ENCODE data around the gene HRNR. TPM values are rescaled to one million over a fixed set of nuclear protein-coding genes. Genes with fewer than 3 reads are reported as not detected.

HRNR gene
- under 0.01 TPM in 1 of 2 replicates, not detected in the other for total RNA-seq

DNA sequence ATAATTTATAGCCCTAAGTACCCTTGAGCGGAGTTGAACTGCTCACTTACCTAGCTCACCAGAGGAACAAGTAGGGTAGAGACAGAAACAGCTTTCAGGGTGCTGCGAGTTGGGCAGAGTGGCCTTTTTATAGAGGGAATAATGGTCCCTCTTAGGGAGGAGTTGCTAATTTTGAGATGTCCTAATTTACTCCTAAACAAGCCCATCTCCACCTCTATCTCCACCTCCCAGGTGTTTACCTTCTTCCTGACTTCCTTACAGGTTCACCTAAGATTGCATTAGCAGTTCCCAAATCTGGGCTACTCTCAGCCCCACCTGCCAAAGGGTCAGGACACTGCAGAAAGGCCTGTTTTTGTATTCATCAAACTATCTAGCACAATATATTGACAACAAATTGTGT lies at the start of gene HRNR:
Gene HRNR, minus strand, starts transcription at position 101 of the 400 bp plus-strand sequence. CDS start 940 bp downstream, outside the sequence.

Other genes starting within 250 kb of the HRNR start
- 54.0 and 87.7 TPM in 2 replicates for gene S100A10, start 230.3 kb downstream of the HRNR start, total RNA-seq
- gene S100A11, start 187.2 kb downstream of the HRNR start, total RNA-seq: 138 and 180 TPM in 2 replicates
- gene TCHHL1, start 135.1 kb downstream of the HRNR start, total RNA-seq: not detected in 2 replicates
- under 0.01 TPM in 1 of 2 replicates, not detected in the other for gene TCHH, start 108.7 kb downstream of the HRNR start, total RNA-seq
- 0.12 TPM in 1 of 2 replicates, not detected in the other for gene RPTN, start 65.0 kb downstream of the HRNR start, total RNA-seq
- gene FLG, start 101.0 kb upstream of the HRNR start, total RNA-seq: 0.16 and 9.8 TPM in 2 replicates
- not detected in 2 replicates for gene FLG2, start 135.8 kb upstream of the HRNR start, total RNA-seq
- not detected in 2 replicates for gene CRNN, start 190.1 kb upstream of the HRNR start, total RNA-seq

Data from hair follicle dermal papilla cell (primary cell).